ENCODE data around the gene FBXO33. TPM values are rescaled to one million over a fixed set of nuclear protein-coding genes. Genes with fewer than 3 reads are reported as not detected.

Gene FBXO33
- total RNA-seq (2014; rRNA removed; shearing (Covaris generic); ENCODE audit: low replicate concordance) = 3.2 and 15.3 TPM in 2 replicates

GRCh38 chr14:39432179-39432618 is at the start of gene FBXO33:
TSS of gene FBXO33 (minus strand) at chr14:39432433. CDS start at chr14:39432162, 271 bp downstream.
- peak; percentile 96 for DNase-seq (ENCODE audit: low read depth)
- in situ Hi-C loops (cut with HindIII; ENCODE audit: low pct_unique_long_range_greater_than_20kb, low sequenced_read_pairs) = no loop called here

GRCh38 chr14:39474416-39474911 is 42.2 kb upstream of the FBXO33 start:
- no peak for DNase-seq (ENCODE audit: low read depth)
- in situ Hi-C loops (cut with HindIII; ENCODE audit: low pct_unique_long_range_greater_than_20kb, low sequenced_read_pairs) = no loop called here

- in situ Hi-C loops (cut with HindIII; ENCODE audit: low pct_unique_long_range_greater_than_20kb, low sequenced_read_pairs) = no loop called here
- DNase-seq (ENCODE audit: low read depth) = no peak
Observed at GRCh38 chr14:39472078-39472477, 39.8 kb upstream of the FBXO33 start.

GRCh38 chr14:39469094-39469710 is 37.0 kb upstream of the FBXO33 start:
- in situ Hi-C loops (cut with HindIII; ENCODE audit: low pct_unique_long_range_greater_than_20kb, low sequenced_read_pairs) = no loop called here
- no peak for DNase-seq (ENCODE audit: low read depth)

GRCh38 chr14:39467889-39468524 is 35.8 kb upstream of the FBXO33 start:
- in situ Hi-C loops (cut with HindIII; ENCODE audit: low pct_unique_long_range_greater_than_20kb, low sequenced_read_pairs) = no loop called here
- DNase-seq (ENCODE audit: low read depth) = no peak

GRCh38 chr14:39459795-39460478 is 27.7 kb upstream of the FBXO33 start:
- no peak for DNase-seq (ENCODE audit: low read depth)
- in situ Hi-C loops (cut with HindIII; ENCODE audit: low pct_unique_long_range_greater_than_20kb, low sequenced_read_pairs) = no loop called here

- in situ Hi-C loops (cut with HindIII; ENCODE audit: low pct_unique_long_range_greater_than_20kb, low sequenced_read_pairs) = no loop called here
- DNase-seq (ENCODE audit: low read depth) = no peak
Observed at GRCh38 chr14:39456702-39457250, 24.5 kb upstream of the FBXO33 start.

- in situ Hi-C loops (cut with HindIII; ENCODE audit: low pct_unique_long_range_greater_than_20kb, low sequenced_read_pairs) = no loop called here
- no peak for DNase-seq (ENCODE audit: low read depth)
Observed at GRCh38 chr14:39454906-39455539, 22.8 kb upstream of the FBXO33 start.

GRCh38 chr14:39452680-39453079 is 20.4 kb upstream of the FBXO33 start:
- in situ Hi-C loops (cut with HindIII; ENCODE audit: low pct_unique_long_range_greater_than_20kb, low sequenced_read_pairs) = no loop called here
- no peak for DNase-seq (ENCODE audit: low read depth)

- in situ Hi-C loops (cut with HindIII; ENCODE audit: low pct_unique_long_range_greater_than_20kb, low sequenced_read_pairs) = no loop called here
Observed at GRCh38 chr14:39451811-39452210, 19.6 kb upstream of the FBXO33 start.

GRCh38 chr14:39447175-39447661 is 15.0 kb upstream of the FBXO33 start:
- DNase-seq (ENCODE audit: low read depth) = no peak
- in situ Hi-C loops (cut with HindIII; ENCODE audit: low pct_unique_long_range_greater_than_20kb, low sequenced_read_pairs) = no loop called here

More at GRCh38 chr14:39451811-39452210, 19.6 kb upstream of the FBXO33 start:
- DNase-seq (ENCODE audit: low read depth) = no peak

GRCh38 chr14:39446131-39446744 is 14.0 kb upstream of the FBXO33 start:
- no peak for DNase-seq (ENCODE audit: low read depth)
- in situ Hi-C loops (cut with HindIII; ENCODE audit: low pct_unique_long_range_greater_than_20kb, low sequenced_read_pairs) = no loop called here

GRCh38 chr14:39442293-39442692 is 10.1 kb upstream of the FBXO33 start:
- DNase-seq (ENCODE audit: low read depth) = peak; percentile 76
- in situ Hi-C loops (cut with HindIII; ENCODE audit: low pct_unique_long_range_greater_than_20kb, low sequenced_read_pairs) = no loop called here

GRCh38 chr14:39441805-39442204 is 9.6 kb upstream of the FBXO33 start:
- in situ Hi-C loops (cut with HindIII; ENCODE audit: low pct_unique_long_range_greater_than_20kb, low sequenced_read_pairs) = no loop called here

GRCh38 chr14:39440975-39441374 is 8.7 kb upstream of the FBXO33 start:
- no peak for DNase-seq (ENCODE audit: low read depth)
- in situ Hi-C loops (cut with HindIII; ENCODE audit: low pct_unique_long_range_greater_than_20kb, low sequenced_read_pairs) = no loop called here

More at GRCh38 chr14:39441805-39442204, 9.6 kb upstream of the FBXO33 start:
- no peak for DNase-seq (ENCODE audit: low read depth)

- DNase-seq (ENCODE audit: low read depth) = no peak
- in situ Hi-C loops (cut with HindIII; ENCODE audit: low pct_unique_long_range_greater_than_20kb, low sequenced_read_pairs) = no loop called here
Observed at GRCh38 chr14:39435241-39435640, 3.0 kb upstream of the FBXO33 start.

GRCh38 chr14:39434401-39434800 is 2.2 kb upstream of the FBXO33 start:
- in situ Hi-C loops (cut with HindIII; ENCODE audit: low pct_unique_long_range_greater_than_20kb, low sequenced_read_pairs) = no loop called here
- no peak for DNase-seq (ENCODE audit: low read depth)

- in situ Hi-C loops (cut with HindIII; ENCODE audit: low pct_unique_long_range_greater_than_20kb, low sequenced_read_pairs) = no loop called here
- no peak for DNase-seq (ENCODE audit: low read depth)
Observed at GRCh38 chr14:39433452-39433813, 1.2 kb upstream of the FBXO33 start.

All from Caki2 (cell line).